ENCODE measurements around the gene NTRK3.
"Not testable (repeated sequence)": the region's sequence is repeated elsewhere in the genome, so short reads cannot be mapped to it uniquely, and the experiment has no call there.

NTRK3 gene

DNA sequence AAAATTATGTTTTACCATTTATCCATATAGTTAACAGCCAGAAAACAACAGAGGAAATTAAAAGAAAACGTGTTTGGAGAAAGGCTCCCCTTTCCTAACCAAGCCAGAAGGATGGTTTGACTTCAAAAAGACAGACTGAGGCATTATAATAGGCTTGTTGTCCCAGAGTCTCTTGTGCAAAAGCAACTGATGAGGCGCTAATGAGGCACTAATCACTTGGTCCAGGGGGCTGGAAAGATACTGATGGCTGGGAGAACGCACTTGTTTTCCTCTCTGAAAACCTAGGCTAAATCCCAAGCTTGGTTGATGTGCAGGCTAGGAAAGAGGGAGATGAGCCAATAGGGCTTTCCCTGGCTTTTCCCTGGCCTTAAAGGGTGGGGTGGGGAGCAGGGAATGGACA, 389.6 kb downstream of the NTRK3 start:
- no peak for DNase-seq

DNA sequence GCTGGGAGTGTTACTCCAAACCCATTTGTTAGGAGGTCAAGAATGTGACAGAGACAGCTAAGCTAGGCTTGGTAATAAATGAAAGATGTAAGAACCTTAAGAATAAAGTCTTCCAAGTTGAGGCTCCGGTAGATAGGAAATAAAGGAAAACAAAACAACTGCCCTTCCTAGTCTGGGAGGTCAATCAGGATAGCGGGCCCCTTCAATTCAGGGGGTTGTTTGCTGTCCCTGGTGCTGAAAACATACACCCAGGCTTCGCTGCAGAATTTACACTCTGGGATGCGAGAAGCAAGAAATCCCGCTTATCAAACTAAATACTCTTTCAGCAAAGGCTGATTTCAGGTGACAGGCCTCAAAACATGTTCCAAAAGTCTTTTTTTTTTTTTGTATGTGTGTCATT, 393.4 kb downstream of the NTRK3 start:
- DNase-seq: no peak

GRCh38 chr15:87860743-87861142, 395.8 kb downstream of the NTRK3 start:
- no peak for DNase-seq

DNA sequence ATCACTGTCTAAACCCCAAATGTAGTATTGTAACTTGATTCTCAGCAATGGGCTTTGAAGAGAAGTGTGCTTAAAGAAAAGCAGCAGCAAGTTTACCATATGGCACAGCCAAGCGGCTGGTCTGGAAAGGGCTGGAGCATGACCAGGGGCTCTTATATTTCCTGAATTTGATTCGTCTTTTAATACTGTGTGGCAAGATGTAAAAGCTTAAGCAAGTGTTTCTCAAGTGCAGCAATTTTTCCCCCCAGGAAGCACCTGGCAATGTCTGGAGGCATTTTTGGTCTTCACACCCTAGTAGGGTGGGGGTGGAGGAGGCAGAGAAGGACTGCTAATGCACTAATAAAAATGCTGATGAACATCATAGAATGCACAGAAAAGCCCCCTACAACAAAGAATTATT, 397.9 kb downstream of the NTRK3 start:
- DNase-seq: no peak

DNA sequence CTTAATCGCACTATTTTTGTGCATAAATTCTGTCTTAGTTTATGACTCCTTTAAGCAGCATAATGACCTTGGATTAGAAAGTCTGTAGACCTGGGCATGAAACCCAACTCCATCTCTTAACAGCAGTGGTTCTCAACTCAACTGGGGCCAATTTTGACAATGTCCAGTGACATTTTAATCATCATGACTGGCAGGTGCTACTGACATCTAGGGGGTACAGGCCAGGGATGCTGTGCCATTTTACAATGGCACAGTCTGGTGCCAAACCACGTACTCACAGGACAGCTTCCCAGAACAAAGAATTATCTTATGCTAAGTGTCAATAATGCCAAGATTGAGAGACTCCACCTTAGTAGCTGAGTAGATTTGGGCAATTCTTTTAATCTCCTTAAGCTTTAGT, 405.0 kb downstream of the NTRK3 start:
- DNase-seq: no peak

DNA sequence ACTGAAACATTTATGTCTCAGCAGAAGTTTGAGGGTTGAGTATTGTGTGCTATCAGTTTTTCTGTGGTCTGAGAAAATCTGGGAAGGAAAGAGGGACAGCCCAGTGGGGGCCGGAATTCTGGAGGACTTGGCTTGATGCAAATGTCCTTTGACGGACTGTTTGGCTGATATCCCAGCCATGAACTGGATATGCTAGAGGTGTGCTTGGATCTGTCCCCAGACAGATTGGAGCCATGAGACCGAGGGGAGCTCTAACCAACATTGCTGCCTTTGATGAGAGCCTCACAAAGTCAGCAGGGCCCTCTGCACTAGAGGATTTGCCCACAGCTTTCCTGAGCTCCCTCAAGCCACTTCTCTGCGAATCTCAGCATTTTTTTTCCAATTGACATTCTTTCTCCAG, 405.6 kb downstream of the NTRK3 start:
- no peak for DNase-seq

GRCh38 chr15:87849181-87849580, 407.4 kb downstream of the NTRK3 start:
- DNase-seq: no peak

DNA sequence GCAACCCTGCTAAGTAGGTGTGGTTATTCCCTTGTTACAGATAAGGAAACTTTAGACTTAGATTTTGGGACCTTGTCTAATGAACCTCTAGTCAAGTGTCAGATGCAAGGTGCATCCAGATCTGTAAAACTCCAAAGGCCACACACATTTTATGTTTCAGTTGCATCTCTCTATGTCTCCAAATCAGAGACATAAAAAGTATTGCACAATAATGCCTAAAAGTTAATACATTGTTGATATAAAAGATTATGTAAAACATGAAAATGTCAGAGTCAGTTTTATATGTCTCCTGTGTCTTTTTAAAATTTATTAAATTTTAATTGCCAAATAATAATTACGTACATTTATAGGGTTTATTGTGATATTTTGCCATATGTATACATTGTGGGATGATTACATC, 408.5 kb downstream of the NTRK3 start:
- no peak for DNase-seq

DNA sequence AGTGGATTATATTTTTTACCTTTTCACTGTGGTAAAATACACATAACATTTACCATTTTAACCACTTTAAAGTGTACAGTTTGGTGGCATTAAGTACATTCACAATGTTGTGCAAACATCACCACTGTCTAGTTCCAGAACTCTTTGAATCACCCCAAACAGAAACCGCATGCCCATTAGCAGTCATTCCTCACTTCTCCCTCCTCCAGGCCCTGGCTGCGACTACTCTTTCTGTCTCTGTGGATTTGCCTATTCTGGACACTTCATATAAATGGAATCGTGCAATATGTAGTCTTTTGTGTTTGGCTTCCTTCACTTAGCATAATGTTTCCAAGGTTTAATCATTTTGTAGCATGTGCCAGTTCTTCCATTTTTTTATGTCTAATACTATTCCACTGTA, 409.8 kb downstream of the NTRK3 start:
- DNase-seq: no peak

DNA sequence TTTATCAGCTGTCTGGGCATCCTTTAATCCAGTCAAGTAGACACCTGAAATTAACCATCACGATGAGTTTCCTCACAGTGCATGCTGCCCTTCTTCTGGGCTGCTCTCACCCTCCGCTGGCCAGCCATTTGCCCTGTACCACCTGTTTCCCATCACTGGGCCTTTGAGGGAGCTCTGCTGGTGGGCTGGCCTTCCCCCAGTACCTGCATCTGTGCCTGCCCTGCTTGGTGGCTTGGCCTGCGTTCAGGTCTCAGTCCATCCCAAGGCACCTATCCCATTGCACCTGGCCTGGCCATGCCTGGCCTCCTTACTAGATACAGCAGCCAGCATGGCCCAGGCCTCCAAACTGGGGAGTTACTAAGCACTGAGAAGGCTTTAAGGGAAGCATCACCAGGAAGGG, 413.2 kb downstream of the NTRK3 start:
- no peak for DNase-seq

- no peak for DNase-seq
These were observed 415.0 kb downstream of the NTRK3 start for GRCh38 chr15:87841426-87841998.

GRCh38 chr15:87835830-87836229, 420.7 kb downstream of the NTRK3 start:
- DNase-seq: not testable (repeated sequence)

DNA sequence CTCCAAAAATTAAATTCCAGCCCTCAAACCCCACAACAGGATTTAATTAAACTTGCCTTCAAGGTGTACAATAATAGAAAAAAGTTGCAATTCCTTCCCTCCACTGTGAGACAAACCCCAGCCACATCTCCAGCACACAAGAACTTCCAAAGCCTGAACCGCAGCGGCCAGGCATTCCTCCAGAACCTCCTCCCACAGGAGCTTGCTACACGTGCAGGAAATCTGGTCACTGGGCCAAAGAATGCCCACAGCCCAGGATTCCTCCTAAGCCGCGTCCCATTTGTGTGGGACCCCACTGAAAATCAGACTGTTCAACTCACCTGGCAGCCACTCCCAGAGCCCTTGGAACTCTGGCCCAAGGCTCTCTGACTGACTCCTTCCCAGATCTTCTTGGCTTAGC, 423.2 kb downstream of the NTRK3 start:
- DNase-seq: not testable (repeated sequence)

GRCh38 chr15:87829332-87830050, 427.0 kb downstream of the NTRK3 start:
- no peak for DNase-seq

- no peak for DNase-seq
These were observed 427.9 kb downstream of the NTRK3 start for GRCh38 chr15:87828608-87829007.

DNA sequence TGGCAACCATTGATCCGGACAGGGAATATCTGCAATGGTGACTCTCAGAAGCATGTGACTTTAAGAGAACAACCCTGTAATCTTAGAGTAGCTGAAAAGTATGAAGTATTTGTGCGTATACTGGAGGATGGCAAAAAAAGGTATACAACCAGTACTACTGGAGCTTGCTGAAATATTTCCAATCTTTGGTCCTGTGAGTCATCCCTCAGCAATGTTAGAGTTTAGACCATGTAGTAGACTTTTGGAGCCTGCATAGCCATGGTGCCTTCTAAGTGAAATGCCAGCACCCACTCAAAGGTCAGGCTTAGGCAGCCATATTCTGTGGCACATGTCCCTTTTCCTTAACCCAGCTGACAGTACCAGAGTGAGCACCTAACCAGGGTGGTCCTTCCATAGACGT, 429.4 kb downstream of the NTRK3 start:
- DNase-seq: no peak

DNA sequence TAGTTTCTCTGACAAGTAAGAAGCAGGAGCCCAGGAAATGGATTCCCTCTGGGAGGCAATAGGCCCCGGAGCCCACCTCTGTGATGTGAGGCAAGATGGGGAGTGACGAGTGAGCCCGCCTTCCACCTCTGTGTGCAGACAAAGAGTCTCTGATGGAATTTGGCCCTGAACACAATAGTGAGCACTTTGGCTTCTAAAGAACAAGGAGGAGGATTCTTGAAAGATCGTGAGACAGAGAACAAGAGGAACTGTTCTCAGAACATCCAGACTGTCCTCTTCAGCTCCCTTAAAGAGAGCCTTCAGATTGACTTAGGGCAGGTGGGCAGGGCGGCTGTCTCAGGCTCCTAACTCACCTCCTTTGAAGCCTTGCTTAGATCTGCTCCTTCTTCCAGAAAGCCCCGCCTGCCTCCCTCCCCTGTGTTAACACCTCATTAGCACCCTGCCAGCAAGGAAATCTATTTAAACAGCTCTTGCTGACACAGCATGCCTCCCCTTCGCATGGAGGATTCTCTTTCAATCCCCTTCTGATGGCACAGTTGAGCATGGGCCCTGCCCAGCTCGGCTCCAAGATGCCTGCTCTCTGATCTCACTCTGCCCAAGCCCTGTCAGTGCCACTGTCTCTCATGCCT, 430.3 kb downstream of the NTRK3 start:
- no peak for DNase-seq

DNA sequence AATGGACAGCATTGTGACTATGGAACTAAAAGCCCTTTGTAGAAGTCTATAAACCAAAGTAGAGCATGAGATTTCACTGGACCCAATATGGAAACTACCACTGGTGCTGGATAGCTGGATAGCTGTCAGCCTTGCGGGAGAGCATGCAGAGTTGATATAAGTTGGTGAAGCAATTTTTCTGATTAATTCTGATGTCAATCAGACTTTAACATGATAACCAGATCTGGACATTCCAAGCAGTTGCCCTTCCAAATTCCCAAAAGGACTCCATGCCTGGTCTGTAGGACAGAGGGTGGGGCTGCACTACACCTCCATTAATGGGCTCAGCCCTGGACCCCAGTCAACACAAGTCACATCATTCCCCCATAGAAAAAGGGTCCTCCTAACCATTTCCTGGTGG, 437.8 kb downstream of the NTRK3 start:
- DNase-seq: no peak

DNA sequence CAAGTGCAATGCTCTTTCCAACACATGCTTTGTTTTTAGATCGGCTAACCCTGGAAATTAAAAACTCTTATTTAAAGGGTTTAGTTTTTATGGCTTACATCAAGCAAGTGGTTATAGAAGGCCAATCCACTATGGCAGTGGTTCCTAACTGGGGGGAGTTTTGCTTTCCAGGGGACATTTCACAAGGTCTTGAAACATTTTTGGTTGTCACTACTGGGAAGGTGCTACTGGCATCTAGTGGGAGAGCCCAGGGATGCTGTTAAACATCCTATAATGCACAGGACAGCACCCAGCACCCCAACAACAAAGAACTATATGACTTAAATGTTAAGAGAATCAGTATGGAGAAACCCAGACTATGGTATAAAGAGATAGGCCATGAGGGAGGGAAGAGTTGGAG, 439.0 kb downstream of the NTRK3 start:
- no peak for DNase-seq

DNA sequence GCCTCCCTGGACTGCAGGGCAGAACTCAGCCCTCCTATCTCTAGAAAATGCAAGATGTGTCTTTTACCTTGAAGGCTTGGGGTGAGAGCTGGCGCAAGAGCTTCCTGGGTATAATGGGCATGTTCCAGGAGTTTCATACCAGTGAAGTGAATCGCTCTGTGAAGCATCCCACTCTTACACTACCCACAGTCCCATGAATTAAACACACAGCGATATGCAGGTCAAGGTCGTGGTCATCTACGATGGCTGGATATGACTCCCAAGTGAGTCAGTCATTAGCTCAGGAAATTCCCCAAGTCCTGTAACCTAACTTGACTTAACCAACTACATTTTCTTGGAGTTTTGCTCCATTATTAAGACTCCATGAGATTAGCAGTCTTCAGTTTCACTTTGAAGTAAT, 439.7 kb downstream of the NTRK3 start:
- DNase-seq: peak; percentile 9

- DNase-seq: no peak
These were observed 440.5 kb downstream of the NTRK3 start for GRCh38 chr15:87816016-87816415.
